K562 (cell line): ENCODE results near the gene LRRFIP2. TPM values are rescaled to one million over a fixed set of nuclear protein-coding genes. Genes with fewer than 3 reads are reported as not detected.

ENCODE experiments used
- ATAC-seq: fragments of 200-7000 bp; cut with Tn5 transposase; 3 replicates; pipeline ENCODE4 v1.9.1; 2020; ENCODE audit warnings: moderate library complexity
- BruUV-seq: library from RNA; stranded (reverse); fragments of 400-500 nt; replicated peaks from 2 replicates; lab custom pipeline; 2021; lab: Mats Ljungman, UMichigan
- CTCF ChIA-PET: fragments of 300-600 bp; formaldehyde crosslinking; extraction: SDS; loops from one replicate; lab custom pipeline; 2021; ENCODE audit warnings: low intra/inter-chr PET ratio; lab: Yijun Ruan, JAX
- POLR2A ChIA-PET: fragments of 300-600, 350-650 bp; sonication (Branson Sonifier 250); formaldehyde crosslinking; extraction: SDS; loops from one replicate; lab custom pipeline; 2021; ENCODE audit warnings: antibody characterized with exemption, inconsistent platforms; lab: Yijun Ruan, JAX
- DNase-seq, 4 experiments: peaks; one replicate each; pipeline versions ENCODE4 v3.0.0 to v3.0.0-alpha.2; 2011 to 2018; ENCODE audit warnings: low spot score in 3 of 4, mixed read lengths in 3 of 4; ENCODE audit errors: extremely low read depth in 1 of 4
- FAIRE-seq: peaks from 2 replicates; lab custom pipeline; 2011; peaks lifted over from hg19 to GRCh38; lab: Jason Lieb, UNC
- H2AFZ ChIP-seq: 2 replicates; pipeline ENCODE4 v1.6.0; 2011; ENCODE audit warnings: low read depth, low read length, control low read depth, inconsistent platforms
- H3K27ac ChIP-seq: fragments of 200-600 bp; 3 replicates; pipeline ENCODE4 v1.8.0; 2011; ENCODE audit warnings: low read depth, mild to moderate bottlenecking, control low read depth, inconsistent platforms, low read length, moderate library complexity, mixed read lengths; ENCODE audit errors: extremely low read depth
- H3K27me3 ChIP-seq, 2 experiments: fragments of 300-600 bp in 1 of 2; 2 replicates in 1 of 2; 3 replicates in 1 of 2; pipeline versions ENCODE4 v1.6.0 to v1.8.0; 2011; ENCODE audit warnings: inconsistent platforms in 2 of 2, low read length in 2 of 2, mild to moderate bottlenecking in 1 of 2, mixed read lengths in 1 of 2, moderate library complexity in 1 of 2; ENCODE audit not compliant: control insufficient read depth in 2 of 2, insufficient read depth in 2 of 2
- H3K36me3 ChIP-seq: fragments of 300-600 bp; 3 replicates; pipeline ENCODE4 v1.8.0; 2011; ENCODE audit warnings: mild to moderate bottlenecking, low read length, inconsistent platforms; ENCODE audit not compliant: control insufficient read depth, insufficient read depth
- H3K4me1 ChIP-seq, 2 experiments: fragments of 200-600 bp in 1 of 2; replicated peaks in 1 of 2; 2 replicates in 1 of 2; 3 replicates in 1 of 2; pipeline versions ENCODE4 v1.5.1 to v1.8.0; 2011; ENCODE audit warnings: inconsistent platforms in 2 of 2, low read length in 2 of 2, mild to moderate bottlenecking in 1 of 2, mixed read lengths in 1 of 2, moderate library complexity in 1 of 2; ENCODE audit not compliant: control insufficient read depth in 2 of 2, insufficient read depth in 2 of 2
- H3K4me2 ChIP-seq: 2 replicates; pipeline ENCODE4 v1.6.1; 2011; ENCODE audit warnings: low read length, control low read depth, inconsistent platforms, mixed read lengths; ENCODE audit not compliant: insufficient read depth
- H3K4me3 ChIP-seq: fragments of 200-600 bp; sonication (generic), shearing (Covaris generic); 2 replicates; pipeline ENCODE4 v1.5.1; 2016; ENCODE audit warnings: control low read depth, inconsistent platforms
- H3K79me2 ChIP-seq: fragments of 200-600 bp; 3 replicates; pipeline ENCODE4 v1.8.0; 2011; ENCODE audit warnings: low read length, inconsistent platforms; ENCODE audit not compliant: control insufficient read depth, insufficient read depth
- H3K9ac ChIP-seq, 2 experiments: 2 replicates each; pipeline versions ENCODE4 v1.6.0 to v1.6.1; 2011; ENCODE audit warnings: low read depth in 2 of 2, low read length in 2 of 2, control low read depth in 1 of 2, inconsistent platforms in 1 of 2, mild to moderate bottlenecking in 1 of 2, mixed read lengths in 1 of 2; ENCODE audit not compliant: insufficient read depth in 1 of 2
- H3K9me1 ChIP-seq: one replicate; pipeline ENCODE4 v1.6.0; 2011; ENCODE audit warnings: inconsistent platforms, mild to moderate bottlenecking, low read length, moderate library complexity; ENCODE audit not compliant: control insufficient read depth, insufficient read depth
- H3K9me3 ChIP-seq: replicated peaks from 2 replicates; pipeline ENCODE4 v1.5.1; 2011; ENCODE audit warnings: low read depth, low read length, inconsistent platforms; ENCODE audit not compliant: control insufficient read depth, insufficient read depth
- H4K20me1 ChIP-seq: replicated peaks from 2 replicates; pipeline ENCODE4 v1.6.1; 2011; ENCODE audit warnings: low read length, inconsistent platforms, mixed read lengths; ENCODE audit not compliant: control insufficient read depth, insufficient read depth
- BACH1 ChIP-seq: fragments of 200-800 bp; sonication (Bioruptor generic); IDR thresholded peaks from 2 replicates; pipeline ENCODE4 v1.6.1; 2016; ENCODE audit warnings: missing genetic modification characterization, missing compliant biosample characterization
- BRCA1 ChIP-seq, 2 experiments: fragments of 450-650 bp in 1 of 2; sonication (generic) in 1 of 2; formaldehyde crosslinking in 1 of 2; IDR thresholded peaks; 2 replicates each; pipeline versions ENCODE4 v1.5.0 to v1.6.1; 2017 to 2020; ENCODE audit warnings: mild to moderate bottlenecking in 1 of 2, missing genetic modification reagents in 1 of 2
- ERF ChIP-seq: fragments of 450-650 bp; formaldehyde crosslinking; IDR thresholded peaks from 2 replicates; pipeline ENCODE4 v1.4.0; 2020; ENCODE audit warnings: mild to moderate bottlenecking, mixed read lengths
- GATAD2B ChIP-seq: fragments of 450-650 bp; IDR thresholded peaks from 2 replicates; pipeline ENCODE4 v1.6.1; 2017; ENCODE audit warnings: mild to moderate bottlenecking, borderline replicate concordance
- IRF2 ChIP-seq: sonication (generic); formaldehyde crosslinking; IDR thresholded peaks from 2 replicates; pipeline ENCODE4 v1.8.1; 2022; ENCODE audit warnings: mild to moderate bottlenecking, missing genetic modification reagents
- JUNB ChIP-seq: fragments of 450-650 bp; formaldehyde crosslinking; conservative IDR thresholded peaks from 2 replicates; pipeline ENCODE4 v1.4.0; 2020; ENCODE audit warnings: mild to moderate bottlenecking
- MIER1 ChIP-seq: fragments of 450-650 bp; IDR thresholded peaks from 2 replicates; pipeline ENCODE4 v1.6.1; 2016; ENCODE audit warnings: antibody characterized with exemption, mild to moderate bottlenecking, low read depth
- MTA1 ChIP-seq: fragments of 450-650 bp; IDR thresholded peaks from 2 replicates; pipeline ENCODE4 v1.6.1; 2017; ENCODE audit warnings: borderline replicate concordance
- OTX1 ChIP-seq: fragments of 450-650 bp; formaldehyde crosslinking; IDR thresholded peaks from 2 replicates; pipeline ENCODE4 v1.4.0; 2022; ENCODE audit warnings: mild to moderate bottlenecking
- PHF20 ChIP-seq: fragments of 450-650 bp; IDR thresholded peaks from 2 replicates; pipeline ENCODE4 v1.6.1; 2018; ENCODE audit not compliant: partially characterized antibody
- RBM22 ChIP-seq: fragments of 200-400 bp; formaldehyde crosslinking; IDR thresholded peaks from 2 replicates; pipeline ENCODE4 v1.6.1; 2018; ENCODE audit warnings: low read length, low read depth; ENCODE audit not compliant: poor library complexity, severe bottlenecking
- RFX1 ChIP-seq: fragments of 450-650 bp; IDR thresholded peaks from 2 replicates; pipeline ENCODE4 v1.6.1; 2016; ENCODE audit warnings: mild to moderate bottlenecking, moderate library complexity
- XRCC5 ChIP-seq: fragments of 200-400 bp; formaldehyde crosslinking; IDR thresholded peaks from 2 replicates; pipeline ENCODE4 v1.6.1; 2017; ENCODE audit warnings: low read depth, mild to moderate bottlenecking, low read length
- ZNF561 ChIP-seq: fragments of 450-650 bp; formaldehyde crosslinking; conservative IDR thresholded peaks from 2 replicates; pipeline ENCODE4 v1.4.0; 2020; ENCODE audit warnings: mild to moderate bottlenecking, moderate library complexity
- WGBS: fragments of 100-300 bp; shearing (Covaris generic); methylation state at CpG from one replicate; pipeline ENCODE4 v1.1.6; 2016; ENCODE audit warnings: low coverage, mixed read lengths; ENCODE audit not compliant: insufficient coverage; ENCODE audit errors: missing lambda C conversion rate; 5-methylcytosine and 5-hydroxymethylcytosine counted together
- in situ Hi-C: fragments of 300-500 bp; cut with MboI; formaldehyde crosslinking; loops from 4 replicates; pipeline ENCODE4 v1.15.0; 2018; ENCODE audit warnings: inconsistent platforms, mixed read lengths
- intact Hi-C: fragments of 100-400 bp; cut with micrococcal nuclease; formaldehyde crosslinking; loops from 2 replicates; pipeline ENCODE4 v1.14.2; 2022
- polyA plus RNA-seq, 8 experiments: library from polyadenylated mRNA; depleted of rRNA in 4 of 8; stranded (reverse) in 5 of 8; unstranded in 3 of 8; fragments of >200 nt; fragmentation: Nextera tagmentation in 2 of 8; fragmentation: Illumina TruSeq in 1 of 8; extraction: Ambion mirVana in 2 of 8; extraction: Trizol in 1 of 8; gene quantifications; 2 replicates each; pipeline versions ENCODE4 v1.2.1 to v1.2.3, GENCODE V29; 2011 to 2014; ENCODE audit warnings: inconsistent platforms in 1 of 8, missing spikeins in 1 of 8
- total RNA-seq, 7 experiments: library from RNA; depleted of rRNA in 6 of 7; stranded (reverse); fragments of >200 nt in 6 of 7; fragmentation: Illumina TruSeq in 2 of 7; extraction: Trizol in 2 of 7; gene quantifications; 2 replicates each; pipeline versions ENCODE4 v1.2.1 to v1.2.3, GENCODE V29; 2011 to 2021; ENCODE audit warnings: low replicate concordance in 1 of 7
- TF ChIP-seq, protein P1 (sequence below), 2 experiments: fragments of 450-650 bp in 1 of 2; IDR thresholded peaks; 2 replicates each; pipeline ENCODE4 v1.6.1; 2011 to 2017; ENCODE audit warnings: low read depth in 2 of 2, antibody characterized with exemption in 1 of 2, borderline replicate concordance in 1 of 2, low read length in 1 of 2, mild to moderate bottlenecking in 1 of 2, mixed read lengths in 1 of 2; ENCODE audit not compliant: control insufficient read depth in 1 of 2
- TF ChIP-seq, protein P2 (sequence below), 2 experiments: IDR thresholded peaks in 1 of 2; conservative IDR thresholded peaks in 1 of 2; 2 replicates each; pipeline ENCODE4 v1.6.1; 2016; ENCODE audit warnings: low read depth in 2 of 2, mild to moderate bottlenecking in 1 of 2, missing compliant biosample characterization in 1 of 2, missing genetic modification characterization in 1 of 2, moderate library complexity in 1 of 2

Gene LRRFIP2
- total and polyA plus RNA-seq, 9 of the 15 experiments (the other 6 are each of a cell fraction or from before 2014, with no cell fraction given): 9.9 to 53.9 (median 42.7) TPM

DNA sequence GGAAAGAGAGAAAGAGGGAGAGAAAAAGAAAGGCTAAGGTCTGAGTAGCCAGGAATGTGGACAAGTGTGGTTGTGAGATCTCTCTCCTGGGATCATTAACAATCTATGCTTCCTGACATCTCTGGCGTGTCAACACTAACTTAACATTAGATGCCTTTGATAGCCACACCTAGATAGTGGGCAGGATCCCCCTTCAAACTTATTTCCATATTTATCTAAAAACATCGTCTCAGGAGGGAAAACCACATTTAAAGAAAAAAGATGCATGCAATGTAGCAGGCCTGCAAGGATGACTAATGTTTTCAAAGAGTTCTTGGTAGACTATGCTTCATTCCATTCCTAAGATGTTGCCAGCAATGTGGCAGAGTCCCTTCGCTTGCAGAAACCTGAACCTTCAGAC lies 100.2 kb downstream of the LRRFIP2 start:
- POLR2A ChIA-PET: no interaction called here

More for the DNA sequence above, 100.2 kb downstream of the LRRFIP2 start:
- no peaks in the 10 kb centered on the region for H3K27me3 ChIP-seq
- intact Hi-C loops: no loop called here
- H3K9me3 ChIP-seq: no peaks in the 10 kb centered on the region
- H3K4me1 ChIP-seq: no peaks in the 10 kb centered on the region
- H3K9ac ChIP-seq: no peak overlapping the region
- H4K20me1 ChIP-seq: no peaks in the 10 kb centered on the region
- H3K79me2 ChIP-seq: no peaks in the 10 kb centered on the region
- in situ Hi-C loops: no loop called here
- FAIRE-seq (no peak), ATAC-seq (no peak), DNase-seq (no peak)
- H3K4me3 ChIP-seq: no peak overlapping the region
- H2AFZ ChIP-seq: no peak overlapping the region
- TF ChIP-seq MTA1: no peak
- TF ChIP-seq ERF (CRISPR knock-in tag): no peak
- no peak for TF ChIP-seq IRF2 (CRISPR knock-in tag)
- no peak for TF ChIP-seq RFX1
- no peak for TF ChIP-seq GATAD2B
- no peak for TF ChIP-seq JUNB (CRISPR knock-in tag)
- TF ChIP-seq BACH1 (tag): no peak
- TF ChIP-seq ZNF561 (CRISPR knock-in tag): no peak
- no peak for TF ChIP-seq RBM22
- no peak for TF ChIP-seq OTX1 (CRISPR knock-in tag)
- TF ChIP-seq MIER1: no peak
- TF ChIP-seq PHF20: no peak
- TF ChIP-seq, protein P1, sequence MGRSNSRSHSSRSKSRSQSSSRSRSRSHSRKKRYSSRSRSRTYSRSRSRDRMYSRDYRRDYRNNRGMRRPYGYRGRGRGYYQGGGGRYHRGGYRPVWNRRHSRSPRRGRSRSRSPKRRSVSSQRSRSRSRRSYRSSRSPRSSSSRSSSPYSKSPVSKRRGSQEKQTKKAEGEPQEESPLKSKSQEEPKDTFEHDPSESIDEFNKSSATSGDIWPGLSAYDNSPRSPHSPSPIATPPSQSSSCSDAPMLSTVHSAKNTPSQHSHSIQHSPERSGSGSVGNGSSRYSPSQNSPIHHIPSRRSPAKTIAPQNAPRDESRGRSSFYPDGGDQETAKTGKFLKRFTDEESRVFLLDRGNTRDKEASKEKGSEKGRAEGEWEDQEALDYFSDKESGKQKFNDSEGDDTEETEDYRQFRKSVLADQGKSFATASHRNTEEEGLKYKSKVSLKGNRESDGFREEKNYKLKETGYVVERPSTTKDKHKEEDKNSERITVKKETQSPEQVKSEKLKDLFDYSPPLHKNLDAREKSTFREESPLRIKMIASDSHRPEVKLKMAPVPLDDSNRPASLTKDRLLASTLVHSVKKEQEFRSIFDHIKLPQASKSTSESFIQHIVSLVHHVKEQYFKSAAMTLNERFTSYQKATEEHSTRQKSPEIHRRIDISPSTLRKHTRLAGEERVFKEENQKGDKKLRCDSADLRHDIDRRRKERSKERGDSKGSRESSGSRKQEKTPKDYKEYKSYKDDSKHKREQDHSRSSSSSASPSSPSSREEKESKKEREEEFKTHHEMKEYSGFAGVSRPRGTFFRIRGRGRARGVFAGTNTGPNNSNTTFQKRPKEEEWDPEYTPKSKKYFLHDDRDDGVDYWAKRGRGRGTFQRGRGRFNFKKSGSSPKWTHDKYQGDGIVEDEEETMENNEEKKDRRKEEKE (IDR thresholded peaks at IDR 0.05; ENCODE audit: borderline replicate concordance in 1 of 2, control insufficient read depth in 1 of 2, low read depth in 2 of 2, low read length in 1 of 2): no peak
- TF ChIP-seq, protein P2, sequence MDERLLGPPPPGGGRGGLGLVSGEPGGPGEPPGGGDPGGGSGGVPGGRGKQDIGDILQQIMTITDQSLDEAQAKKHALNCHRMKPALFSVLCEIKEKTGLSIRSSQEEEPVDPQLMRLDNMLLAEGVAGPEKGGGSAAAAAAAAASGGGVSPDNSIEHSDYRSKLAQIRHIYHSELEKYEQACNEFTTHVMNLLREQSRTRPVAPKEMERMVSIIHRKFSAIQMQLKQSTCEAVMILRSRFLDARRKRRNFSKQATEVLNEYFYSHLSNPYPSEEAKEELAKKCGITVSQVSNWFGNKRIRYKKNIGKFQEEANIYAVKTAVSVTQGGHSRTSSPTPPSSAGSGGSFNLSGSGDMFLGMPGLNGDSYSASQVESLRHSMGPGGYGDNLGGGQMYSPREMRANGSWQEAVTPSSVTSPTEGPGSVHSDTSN (CRISPR knock-in tag; IDR thresholded peaks at IDR 0.05; ENCODE audit: low read depth): no peak
- TF ChIP-seq, protein P2 (tag; conservative IDR thresholded peaks at IDR 0.05; ENCODE audit: low read depth): no peak
- no peak for TF ChIP-seq BRCA1 (IDR thresholded peaks at IDR 0.05)
- no peak for TF ChIP-seq BRCA1 (CRISPR knock-in tag; IDR thresholded peaks at IDR 0.05)
- no peak for TF ChIP-seq XRCC5
- 68% methylated on average over 3 of the region's 3 CpGs for WGBS
- BruUV-seq: no TSS peak
- no peaks in the 10 kb centered on the region for H3K9me1 ChIP-seq
- no peak overlapping the region for H3K4me2 ChIP-seq
- CTCF ChIA-PET: no interaction called here
- peaks cover 32% of the 10 kb centered on the region for H3K36me3 ChIP-seq
- no peak overlapping the region for H3K27ac ChIP-seq
